CD4-positive, alpha-beta T cell treated with Interleukin-10 for 1 hour (primary cell): Measurements from ENCODE around the gene ZNF598.
"Not testable (repeated sequence)": the region's sequence is repeated elsewhere in the genome, so short reads cannot be mapped to it uniquely, and the experiment has no call there.

Source experiments
- DNase-seq: peaks from one replicate; pipeline ENCODE4 v3.0.0-alpha.2; 2020

Gene ZNF598

GRCh38 chr16:1974157-1975070 lies 35.2 kb downstream of the ZNF598 start:
- no peak for DNase-seq

- no peak for DNase-seq
Measured at GRCh38 chr16:1973461-1974156, 36.0 kb downstream of the ZNF598 start.

GRCh38 chr16:1972490-1972877 lies 37.1 kb downstream of the ZNF598 start:
- no peak for DNase-seq

GRCh38 chr16:1971796-1972489 lies 37.7 kb downstream of the ZNF598 start, which contains the start of gene TBL3:
TBL3 (plus strand) TSS chr16:1972053; CDS start chr16:1972165, 112 bp downstream.
- peak; percentile 97 for DNase-seq

- DNase-seq: no peak
Measured at GRCh38 chr16:1968146-1968953, 41.3 kb downstream of the ZNF598 start.

GRCh38 chr16:1966460-1966859 lies 43.2 kb downstream of the ZNF598 start, which contains the start of gene RNF151:
RNF151 (plus strand) TSS chr16:1966856; CDS start chr16:1966882, 26 bp downstream.
- no peak for DNase-seq

- no peak for DNase-seq
Measured at GRCh38 chr16:1965396-1966001, 44.1 kb downstream of the ZNF598 start.

- peak; percentile 100 for DNase-seq
Measured at GRCh38 chr16:1964506-1965395, 44.9 kb downstream of the ZNF598 start, which contains the start of gene RPS2. RPS2 (minus strand) TSS chr16:1964826; CDS start chr16:1964625, 201 bp downstream.

GRCh38 chr16:1963806-1964505 lies 45.7 kb downstream of the ZNF598 start:
- peak; percentile 55 for DNase-seq

- not testable (repeated sequence) for DNase-seq
Measured at GRCh38 chr16:1962161-1963153, 47.2 kb downstream of the ZNF598 start.

GRCh38 chr16:1961651-1962067 lies 48.0 kb downstream of the ZNF598 start:
- no peak for DNase-seq

GRCh38 chr16:1960665-1961630 lies 48.7 kb downstream of the ZNF598 start:
- DNase-seq: peak; percentile 48

GRCh38 chr16:1959269-1960039 lies 50.2 kb downstream of the ZNF598 start, which contains the start of gene NDUFB10:
NDUFB10 (plus strand) TSS chr16:1959538; CDS start chr16:1959625, 87 bp downstream.
- peak; percentile 91 for DNase-seq

- no peak for DNase-seq
Measured at GRCh38 chr16:1958715-1959268, 50.8 kb downstream of the ZNF598 start.

- DNase-seq: not testable (repeated sequence)
Measured at GRCh38 chr16:1958143-1958491, 51.5 kb downstream of the ZNF598 start.
